SHP77 treated with DMSO at 0.1 percent for 48 hours (cell line): ENCODE results near the gene COL23A1.

Experiments used
- DNase-seq: peaks from one replicate; lab custom pipeline; 2025; lab: John Stamatoyannopoulos, UW

COL23A1 gene

DNA sequence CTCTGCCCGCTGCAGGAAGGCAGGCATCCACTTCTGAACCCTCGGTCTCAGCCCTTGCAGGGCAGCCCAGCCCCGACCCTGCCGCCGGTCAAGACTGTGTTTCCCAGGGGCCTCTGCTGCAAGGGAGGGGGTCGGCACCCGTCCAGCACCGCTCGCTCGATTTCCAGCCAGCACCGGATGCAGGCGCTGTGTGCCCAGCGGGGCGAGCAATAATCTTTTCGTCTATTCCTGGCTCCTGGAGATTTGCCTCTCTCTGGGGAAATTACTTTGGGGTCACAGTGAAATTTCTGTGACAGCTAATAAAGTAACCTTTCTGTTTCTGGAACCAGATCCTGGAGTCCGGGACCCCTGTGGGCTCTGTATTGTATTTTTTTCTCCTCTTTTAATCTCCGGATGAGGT lies 155.3 kb downstream of the COL23A1 start:
- DNase-seq: no peak

DNA sequence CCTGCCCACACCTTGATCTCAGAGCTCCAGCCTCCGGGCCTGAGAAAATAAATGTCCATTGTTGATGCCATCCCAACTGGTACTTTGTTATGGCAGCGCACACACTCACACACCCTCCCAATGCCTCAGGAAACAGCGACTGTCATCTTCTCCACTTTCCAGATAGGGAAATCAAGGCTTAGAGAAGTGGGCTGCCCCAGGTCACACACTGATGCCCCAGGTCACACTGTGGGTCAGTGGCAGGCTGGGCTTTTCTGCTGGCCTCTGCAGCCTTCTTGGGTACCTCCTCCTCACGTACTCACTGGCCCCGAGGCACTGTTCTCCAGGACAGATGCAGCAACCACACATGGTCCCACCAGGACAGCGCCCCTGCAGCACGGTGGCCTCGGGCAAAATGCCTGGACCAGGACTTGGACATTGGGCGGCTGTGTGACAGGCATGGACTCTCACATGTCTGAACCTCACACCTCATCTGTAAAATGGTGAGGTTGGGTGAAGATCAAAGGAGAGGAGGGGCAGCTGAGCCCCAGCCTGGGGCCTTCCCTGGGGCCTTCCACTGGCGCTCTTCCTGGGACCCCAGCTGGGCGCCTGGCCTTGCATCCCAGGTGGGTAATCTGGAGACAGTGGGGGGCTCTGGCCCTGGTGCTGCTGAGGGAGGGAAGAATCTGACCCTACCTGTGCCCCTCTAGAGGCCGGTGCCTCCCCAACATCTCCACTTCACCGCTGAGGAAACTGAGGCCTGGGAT lies 156.0 kb downstream of the COL23A1 start:
- DNase-seq: no peak

DNA sequence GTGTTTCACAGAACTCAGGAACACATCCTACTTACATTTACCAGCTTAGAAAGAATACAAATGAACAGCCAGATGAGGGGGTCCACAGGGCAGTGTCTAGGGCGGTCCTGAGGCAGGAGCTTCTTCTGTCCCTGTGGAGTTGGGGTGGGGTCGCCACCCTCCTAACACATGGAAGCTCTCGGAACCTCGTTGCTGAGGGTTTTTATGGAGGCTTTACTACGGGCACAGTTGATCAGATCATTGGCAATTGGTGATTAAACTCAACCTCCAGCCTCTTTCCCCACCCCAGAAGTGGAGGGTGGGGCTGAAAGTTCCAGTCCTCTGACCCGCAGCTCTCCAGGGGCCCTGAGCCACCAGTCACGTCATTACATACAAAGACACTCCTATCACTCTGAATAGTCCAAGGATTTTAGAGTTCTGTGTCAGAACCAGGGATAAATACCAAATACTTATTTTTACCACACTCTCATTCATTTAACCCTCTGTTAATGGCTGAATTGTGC lies 156.9 kb downstream of the COL23A1 start:
- DNase-seq: no peak

DNA sequence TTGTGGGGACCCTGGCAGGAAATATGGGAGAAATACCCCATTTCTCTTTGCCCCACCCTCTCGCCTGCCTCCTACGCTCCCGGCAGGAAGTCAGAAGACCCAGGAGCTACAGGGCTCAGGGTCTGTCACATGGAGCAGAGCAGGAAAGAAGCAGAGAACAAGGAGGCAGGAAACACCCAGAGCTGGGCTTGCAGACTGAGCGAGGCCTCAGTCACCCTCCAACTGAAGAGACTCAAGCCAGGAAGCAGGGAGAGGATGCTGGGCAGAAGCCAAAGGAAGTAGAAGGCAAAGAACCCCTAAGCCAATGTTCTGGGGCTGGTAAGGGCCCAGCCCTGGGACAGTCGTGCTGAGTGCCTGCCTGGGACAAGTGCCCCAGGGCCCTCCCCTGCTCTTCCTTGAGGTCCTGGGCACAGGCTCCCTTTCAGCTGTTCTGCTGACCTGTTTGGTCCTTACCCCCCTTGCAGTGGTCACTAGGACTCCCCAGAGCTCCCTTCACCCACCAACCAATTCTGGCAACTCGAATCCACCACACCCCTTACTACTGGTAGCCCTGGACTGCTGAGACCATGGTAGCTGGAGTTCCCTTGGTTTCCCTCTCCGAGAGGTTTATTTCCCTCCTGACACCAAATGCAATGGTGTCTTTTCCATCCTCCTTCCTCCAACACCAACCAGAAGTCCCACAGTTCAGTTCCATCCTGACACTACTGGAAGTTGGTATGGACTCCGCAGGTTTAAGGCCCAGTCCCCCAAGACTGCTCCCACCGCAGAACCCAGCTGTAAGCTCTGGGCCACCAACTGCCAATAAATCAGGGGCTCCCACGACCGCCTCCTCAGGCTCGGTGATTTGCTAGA lies 157.5 kb downstream of the COL23A1 start:
- DNase-seq: no peak

DNA sequence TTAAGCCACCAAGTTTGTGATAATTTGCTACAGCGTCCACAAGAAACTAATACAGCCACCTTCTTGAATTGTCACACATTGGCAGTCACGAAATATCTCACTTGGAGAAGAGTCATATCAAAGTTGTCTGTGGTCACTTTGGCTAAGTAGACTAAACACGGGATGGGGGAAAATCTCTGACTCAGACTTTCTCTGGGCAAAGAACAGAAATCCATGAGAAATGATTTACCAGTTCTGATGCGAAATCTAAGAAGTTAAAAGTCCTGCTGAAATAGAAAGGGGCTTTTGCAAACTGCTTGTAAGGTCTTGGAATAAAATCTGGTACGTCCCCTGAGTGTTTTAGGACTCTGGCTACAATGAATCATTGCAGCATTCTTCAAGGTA lies 158.4 kb downstream of the COL23A1 start:
- no peak for DNase-seq

DNA sequence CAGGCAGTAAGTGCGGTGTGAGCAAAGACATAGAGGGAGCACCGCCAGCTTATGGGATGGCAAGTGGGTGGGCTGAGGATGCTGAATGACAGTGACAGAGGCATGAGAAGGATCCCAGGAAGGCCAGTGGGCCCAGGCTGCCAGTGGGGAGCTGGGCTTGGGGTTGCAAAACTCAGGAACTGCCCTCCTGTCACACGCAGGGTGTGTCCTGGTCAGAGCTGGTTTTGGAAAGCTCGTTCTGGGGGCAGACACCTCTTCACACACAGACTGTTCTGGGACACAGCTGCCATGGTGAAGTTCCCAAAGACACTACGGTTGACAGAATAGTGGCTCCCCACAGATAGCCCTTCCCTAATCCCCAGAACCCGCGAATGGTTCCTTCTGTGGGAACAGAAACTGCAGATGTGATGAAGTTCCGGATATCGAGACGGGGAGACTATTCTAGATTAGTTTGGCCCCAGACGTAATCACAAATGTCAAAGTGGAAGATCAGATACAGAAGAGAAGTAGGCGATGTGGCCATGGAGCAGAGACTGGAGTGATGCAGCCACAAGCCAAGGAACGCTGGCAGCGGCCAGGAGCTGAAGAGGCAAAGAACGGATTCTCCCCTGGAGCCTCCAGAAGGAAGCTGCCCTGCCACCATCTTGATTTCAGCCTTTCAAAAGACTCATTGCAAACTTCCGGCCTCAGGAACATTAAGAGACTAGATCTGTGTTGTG lies 159.0 kb downstream of the COL23A1 start:
- DNase-seq: no peak

DNA sequence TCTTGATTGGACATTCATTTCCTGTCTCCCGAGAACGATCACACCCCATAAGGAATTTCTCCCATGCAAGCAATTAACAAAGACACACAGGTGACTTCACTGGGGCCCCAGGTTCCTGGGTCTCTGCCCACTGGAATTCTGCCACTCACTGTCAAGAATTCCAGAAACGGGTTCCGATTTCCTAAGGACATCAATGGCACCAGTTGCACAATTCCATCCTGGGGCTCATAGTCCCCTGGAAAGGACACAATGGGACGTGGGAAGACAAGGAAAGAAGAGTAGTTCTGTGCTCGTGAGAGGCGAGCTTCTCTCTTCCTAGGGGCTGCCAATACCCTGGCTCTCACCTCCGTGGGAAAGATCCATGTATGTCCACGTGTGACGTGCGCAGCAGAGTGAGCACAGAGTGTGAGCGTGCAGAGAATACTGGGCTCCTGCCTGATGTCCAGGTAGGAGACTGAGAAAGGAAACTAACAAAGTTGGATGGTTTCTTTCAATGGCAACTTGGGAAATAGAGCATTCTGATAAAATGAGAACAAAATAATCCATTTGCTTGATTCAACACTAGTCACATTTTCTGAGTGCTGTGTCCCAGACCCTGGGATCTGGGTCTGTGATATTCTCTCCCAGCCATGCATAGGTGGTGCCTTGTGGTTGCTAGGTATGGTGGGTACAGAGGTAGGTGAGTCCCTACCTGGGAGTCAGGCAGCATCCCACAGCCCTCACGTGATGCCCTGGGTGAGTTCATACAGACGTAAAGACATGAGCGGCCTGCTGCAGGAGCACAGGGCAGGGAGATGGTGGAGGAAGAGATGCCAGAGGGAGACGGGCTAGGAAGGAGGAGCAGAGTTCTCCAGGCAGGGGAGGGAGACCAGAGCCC lies 159.8 kb downstream of the COL23A1 start:
- no peak for DNase-seq

DNA sequence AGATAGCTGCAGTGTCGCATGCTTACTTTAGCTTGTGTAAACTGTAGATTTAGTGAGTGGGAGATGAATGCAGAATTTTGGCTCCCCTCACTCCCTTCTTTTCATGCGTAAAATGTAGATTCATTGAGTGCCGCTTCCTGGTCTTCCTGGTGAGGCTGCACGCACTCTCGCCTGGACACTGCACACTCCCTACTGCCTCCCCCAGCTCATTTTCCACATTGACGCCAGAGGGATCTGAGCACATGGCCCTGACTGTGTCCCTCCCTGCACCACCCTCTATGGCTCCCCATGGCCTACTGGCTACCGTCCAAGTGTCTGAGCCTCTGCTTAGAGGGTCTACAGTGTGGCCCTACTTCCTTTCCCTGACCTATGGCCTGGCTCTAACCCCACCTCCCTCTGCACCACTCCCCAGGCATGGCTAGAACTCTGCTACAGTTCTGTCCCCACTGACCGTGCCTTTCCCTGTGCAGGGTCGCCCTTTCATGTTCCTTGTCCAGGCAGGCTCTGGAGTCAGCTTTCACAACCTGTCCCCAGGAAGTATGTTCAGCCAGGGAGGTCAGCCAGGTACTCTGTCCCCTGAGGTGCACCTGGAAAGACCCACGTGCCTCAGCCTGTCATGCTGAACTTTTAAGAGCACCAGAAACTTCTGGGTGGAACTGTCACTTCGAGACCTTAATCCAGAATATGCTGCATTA lies 160.6 kb downstream of the COL23A1 start:
- DNase-seq: no peak

DNA sequence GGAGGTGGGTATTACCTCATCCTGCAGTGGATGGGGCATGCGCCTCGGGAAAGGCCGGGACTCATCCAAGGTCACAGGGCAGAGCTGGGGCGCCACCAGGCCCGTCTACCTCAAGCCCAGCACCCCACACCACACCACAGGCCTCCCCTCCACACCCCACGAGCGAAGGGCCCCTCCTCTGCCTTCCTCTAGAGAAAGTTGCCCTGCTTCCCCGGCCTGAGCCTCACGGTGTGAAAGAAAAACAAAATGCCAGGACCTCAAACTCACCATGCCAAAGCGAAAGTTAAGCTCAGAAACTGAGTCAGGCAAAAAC lies 161.1 kb downstream of the COL23A1 start:
- DNase-seq: no peak

DNA sequence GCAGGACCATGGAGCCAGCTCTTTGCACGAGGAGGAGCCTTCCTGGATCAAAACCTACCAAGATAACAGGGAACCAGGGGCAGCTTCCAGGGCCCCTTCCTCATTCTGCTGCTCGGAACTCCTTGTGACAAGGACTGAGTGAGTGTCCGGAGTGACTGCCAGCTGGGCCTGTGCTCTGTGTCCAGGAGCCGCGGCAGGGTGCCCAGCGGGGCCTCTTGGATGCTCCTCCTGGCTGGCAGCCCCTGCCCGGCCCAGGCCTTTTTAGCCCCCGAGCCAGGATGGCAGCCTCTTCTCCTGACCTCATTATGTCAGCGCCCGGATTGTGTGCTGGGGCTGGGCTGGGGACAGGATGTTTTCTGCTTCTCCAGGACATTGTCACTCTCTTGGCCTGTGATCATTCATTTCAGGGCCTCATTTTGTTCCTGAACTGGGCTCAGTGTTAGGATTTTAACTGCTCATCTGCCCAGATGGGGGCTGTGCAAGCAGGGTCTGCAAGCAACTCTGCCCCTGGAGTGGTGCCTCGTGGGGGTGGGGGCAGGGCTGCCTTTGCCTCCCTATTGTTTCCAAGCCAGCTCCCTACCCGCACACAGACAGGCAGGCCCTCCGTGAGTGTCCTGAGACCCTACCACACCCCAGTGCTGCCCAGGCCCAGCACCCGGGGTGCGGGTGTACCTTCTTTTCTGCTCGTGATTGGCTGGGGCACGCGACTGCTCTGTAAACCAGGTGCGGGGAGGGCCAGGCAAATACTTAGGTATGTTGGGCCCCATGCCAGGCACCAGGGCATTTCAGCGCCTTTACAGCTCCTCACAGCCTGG lies 161.6 kb downstream of the COL23A1 start:
- no peak for DNase-seq

DNA sequence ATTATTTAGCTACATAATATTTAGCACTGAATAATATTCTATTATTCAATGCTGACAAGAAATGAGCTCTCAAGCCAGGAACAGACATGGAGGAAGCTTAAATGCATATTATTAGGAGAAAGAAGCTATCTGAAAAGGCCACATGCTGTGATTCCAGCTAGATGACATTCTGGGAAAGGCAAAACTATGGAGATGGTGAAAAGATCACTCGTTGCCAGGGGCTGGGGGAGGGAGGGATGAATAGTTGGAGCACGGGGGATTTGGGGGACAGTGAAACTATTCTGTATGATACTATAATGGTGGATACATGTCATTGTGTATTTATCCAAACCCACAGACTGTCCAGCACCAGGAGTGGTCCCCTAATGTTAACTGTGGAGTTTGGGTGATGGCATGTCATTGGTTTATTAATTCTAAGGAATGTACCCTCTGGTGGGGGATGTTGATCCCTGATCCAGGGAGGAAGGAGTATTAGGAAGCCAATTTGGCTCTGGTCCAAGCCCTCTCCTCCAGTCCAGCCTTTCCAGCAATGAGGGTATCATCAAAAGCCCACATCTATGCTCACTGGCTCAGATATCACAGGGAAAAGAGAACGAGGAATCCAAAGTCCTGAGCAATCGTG lies 162.5 kb downstream of the COL23A1 start:
- DNase-seq: no peak

DNA sequence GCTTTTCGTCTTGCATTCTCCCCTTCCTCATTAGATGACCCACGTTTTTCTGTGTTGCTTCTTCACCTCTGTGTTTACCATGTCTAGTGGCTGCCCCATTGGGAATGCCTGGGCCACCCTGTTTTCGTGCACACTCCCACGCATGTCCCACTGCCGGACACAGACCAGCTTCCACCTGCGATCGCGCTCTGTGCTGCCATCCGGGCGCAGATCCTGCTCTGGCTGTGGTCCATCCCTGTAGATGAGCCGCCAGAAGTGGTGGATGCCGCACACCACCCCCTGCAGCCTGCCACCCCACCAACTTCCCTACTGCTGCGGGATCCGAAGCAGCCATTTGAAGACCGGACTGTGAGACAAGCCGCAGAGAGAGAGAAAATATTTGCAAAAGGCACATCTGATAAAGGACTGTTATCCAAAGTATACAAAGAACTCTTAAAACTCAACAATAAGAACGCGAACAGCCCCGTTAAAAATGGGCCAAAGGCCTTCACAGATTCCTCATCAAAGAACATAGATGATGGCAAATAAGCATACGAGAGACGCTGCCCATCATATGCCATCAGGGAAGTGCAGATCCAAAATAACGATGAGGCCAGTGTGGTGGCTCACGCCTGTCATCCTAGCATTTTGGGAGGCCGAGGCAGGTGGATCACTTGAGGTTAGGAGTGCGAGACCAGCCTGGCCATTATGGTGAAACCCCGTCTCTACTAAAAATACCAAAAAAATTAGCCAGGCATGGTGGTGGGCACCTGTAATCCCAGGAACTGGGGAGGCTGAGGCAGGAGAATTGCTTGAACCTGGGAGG lies 163.7 kb downstream of the COL23A1 start:
- no peak for DNase-seq

DNA sequence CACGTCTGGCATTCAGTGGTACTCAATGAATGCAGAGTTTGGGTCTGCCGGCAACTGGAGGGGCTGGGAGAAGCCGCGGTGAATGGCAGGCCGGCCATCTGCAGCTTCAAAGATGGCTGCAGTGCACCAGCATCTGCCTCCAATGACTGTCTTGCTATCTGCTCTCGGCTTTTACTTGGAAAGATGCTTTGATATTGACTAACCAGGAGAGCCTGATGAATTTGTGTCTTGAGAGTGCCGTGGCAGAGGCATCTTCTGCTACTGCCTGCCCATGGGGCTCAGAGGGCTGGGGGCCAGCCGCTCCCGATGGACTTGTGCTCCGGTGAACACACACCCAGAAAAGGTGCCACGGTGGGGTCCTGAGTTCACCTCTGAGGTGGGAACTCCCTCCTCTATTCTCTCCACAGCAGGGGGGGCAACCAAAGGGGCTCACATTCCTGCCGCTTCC lies 164.5 kb downstream of the COL23A1 start:
- DNase-seq: no peak

DNA sequence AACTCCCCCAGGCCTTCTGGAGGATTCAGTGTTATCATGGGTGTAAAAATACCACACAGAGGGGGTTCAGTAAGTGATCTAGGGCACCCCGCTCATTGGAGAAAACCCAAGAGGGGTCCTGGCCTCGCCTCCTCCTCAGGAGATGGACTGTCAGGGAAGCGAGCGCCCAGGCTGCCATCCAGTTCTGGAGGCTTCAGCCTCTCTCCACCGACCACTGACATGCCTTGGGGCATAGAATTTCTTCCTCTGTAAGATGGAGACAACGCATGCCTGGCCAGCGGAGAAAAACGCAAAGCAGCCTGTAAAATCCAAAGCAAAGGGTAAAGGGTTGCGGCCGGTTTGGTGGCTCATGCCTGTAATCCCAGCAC lies 165.4 kb downstream of the COL23A1 start:
- DNase-seq: no peak

DNA sequence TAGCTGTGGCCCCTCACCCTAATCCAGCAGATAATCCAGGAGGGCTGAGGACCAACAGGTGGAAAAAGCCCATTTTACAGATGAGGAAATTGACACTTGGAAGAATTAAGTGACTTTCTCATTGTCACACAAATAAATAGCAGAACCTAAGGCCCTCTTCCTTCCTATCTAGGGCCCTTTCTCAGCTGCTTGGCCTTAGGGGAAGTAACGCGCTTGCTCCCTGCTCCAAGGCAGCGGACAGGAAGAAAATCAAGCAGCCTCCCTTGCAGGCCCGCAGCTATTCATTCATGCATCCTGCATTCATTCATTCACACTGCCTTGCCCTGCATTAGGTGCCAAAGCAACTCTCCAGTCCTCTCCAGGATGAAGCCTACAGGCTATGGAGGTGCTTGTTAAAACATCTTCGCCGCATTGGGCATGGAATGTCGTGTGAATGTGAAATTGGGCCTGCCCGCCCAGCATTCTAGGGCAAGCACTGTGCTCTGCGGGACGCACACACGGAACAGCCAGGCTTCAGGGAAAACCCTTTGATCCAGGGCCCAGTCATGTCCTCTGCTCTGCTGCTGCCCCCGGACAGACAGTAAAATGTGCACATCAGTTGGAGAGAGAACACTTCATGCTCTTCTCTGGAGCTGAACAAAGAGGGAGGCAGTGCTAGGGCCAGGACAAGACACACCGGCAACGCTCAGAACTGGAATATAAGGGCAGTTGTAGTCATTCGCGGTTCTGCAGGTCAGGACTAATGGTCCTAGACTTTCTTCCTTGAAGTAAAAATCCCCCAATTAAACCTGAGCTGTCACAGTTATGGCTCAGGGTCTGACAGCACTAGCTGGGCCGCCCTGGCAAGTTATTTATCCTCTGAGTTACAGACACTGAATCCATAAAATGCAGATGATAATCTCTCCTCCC lies 166.0 kb downstream of the COL23A1 start:
- no peak for DNase-seq

DNA sequence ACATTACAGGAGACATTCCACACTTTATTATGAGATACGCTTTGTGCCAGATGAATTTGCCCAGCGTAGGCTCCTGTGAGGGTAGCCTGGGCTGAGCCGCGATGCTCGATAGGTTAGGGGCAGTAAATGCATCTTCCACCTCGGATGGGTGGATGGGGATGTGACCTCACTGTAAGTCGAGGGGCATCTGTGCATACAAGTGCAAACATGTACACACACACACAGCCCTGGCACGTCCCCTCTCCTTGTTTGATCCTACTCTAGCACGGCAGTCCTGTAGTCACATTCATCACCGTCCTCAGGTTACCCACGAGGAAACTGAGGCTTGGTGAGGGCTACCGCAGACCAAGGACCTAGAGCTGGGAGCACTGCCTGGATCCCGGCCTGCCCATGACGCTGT lies 166.8 kb downstream of the COL23A1 start:
- DNase-seq: no peak

DNA sequence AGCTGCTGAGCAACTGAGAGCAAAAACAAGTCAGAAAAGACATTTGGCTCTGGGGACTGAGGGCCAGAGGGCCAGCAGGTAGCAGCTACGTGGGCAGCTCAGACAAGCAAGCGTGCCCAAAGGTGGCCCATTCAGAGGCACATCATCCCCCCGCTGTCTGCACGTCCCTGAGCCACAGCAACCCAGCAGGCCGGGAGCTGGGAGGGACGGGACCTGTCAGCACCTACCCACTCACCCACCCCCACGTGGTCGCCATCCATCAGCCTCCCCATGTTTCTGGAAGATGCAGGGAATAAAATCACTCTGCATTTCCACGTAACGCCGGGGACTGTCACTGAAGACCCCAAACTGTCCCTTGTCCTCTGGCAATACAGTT lies 167.8 kb downstream of the COL23A1 start:
- no peak for DNase-seq
